Fibroblast of the conjunctiva (primary cell): ENCODE measurements around the gene BCAR1.

Experiments used
- DNase-seq: peaks from one replicate; pipeline ENCODE4 v3.0.0-alpha.2; 2010; ENCODE audit warnings: low read depth

Gene BCAR1

DNA sequence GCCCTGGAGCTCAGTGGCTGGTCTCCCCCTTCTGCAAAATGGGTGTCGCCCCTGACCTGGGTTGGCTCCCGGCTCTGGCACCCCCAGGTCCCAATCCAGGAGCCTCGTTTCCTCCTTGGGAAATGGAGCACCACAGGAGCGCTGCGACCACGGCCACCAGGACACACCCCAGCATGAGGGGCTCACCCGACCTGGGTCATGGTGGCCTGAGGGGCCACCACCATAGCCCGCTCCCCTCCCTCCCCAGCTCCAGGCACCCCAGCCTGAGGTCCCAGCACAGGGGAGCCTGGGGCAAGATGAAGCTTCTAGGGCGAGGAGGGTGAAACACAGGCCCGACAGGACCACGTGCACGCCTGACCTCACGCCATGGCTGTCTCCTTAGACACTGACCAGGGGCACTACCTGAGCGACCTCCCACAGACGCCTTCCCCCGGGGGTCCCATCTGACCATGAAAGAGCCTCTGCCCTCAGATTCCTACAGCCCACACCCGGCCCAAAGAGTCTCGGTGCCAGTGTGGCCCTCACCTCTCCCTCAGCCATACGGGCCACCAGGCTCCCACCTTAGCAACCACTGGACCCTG is 11.8 kb downstream of the BCAR1 start:
- no peak for DNase-seq

DNA sequence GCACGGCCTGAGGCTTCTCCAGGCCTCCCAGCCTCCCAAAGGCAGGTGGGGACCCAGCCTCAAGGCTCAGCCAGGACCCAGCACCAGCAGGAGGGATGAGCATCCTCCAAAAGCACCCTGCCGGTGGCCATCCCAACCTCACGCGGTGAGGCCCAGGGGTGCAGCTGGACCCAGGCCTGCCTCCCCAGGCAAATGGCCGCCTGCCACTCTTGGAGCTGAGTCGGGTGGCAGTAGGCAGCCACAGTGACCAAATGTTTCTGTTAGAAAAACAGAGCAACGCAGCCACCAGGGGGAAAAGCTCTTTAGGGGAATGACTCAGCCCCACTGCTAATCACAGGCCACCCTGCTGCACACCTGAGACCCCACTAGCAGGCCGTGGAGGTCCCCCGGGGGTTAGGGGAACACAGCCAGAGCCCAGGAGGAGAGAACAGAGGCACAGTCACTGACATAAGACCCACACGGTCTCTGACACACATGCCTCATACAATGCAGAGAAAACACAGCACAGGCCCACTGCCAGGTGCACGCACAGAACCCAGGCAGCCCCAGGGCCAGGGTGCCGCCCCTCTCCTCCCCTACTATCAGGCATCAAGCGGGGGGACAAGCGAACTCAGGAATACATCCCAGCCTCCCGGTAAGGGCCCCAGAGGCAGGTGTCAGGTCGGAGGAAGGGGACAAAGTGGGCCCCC is 12.4 kb downstream of the BCAR1 start:
- DNase-seq: no peak

DNA sequence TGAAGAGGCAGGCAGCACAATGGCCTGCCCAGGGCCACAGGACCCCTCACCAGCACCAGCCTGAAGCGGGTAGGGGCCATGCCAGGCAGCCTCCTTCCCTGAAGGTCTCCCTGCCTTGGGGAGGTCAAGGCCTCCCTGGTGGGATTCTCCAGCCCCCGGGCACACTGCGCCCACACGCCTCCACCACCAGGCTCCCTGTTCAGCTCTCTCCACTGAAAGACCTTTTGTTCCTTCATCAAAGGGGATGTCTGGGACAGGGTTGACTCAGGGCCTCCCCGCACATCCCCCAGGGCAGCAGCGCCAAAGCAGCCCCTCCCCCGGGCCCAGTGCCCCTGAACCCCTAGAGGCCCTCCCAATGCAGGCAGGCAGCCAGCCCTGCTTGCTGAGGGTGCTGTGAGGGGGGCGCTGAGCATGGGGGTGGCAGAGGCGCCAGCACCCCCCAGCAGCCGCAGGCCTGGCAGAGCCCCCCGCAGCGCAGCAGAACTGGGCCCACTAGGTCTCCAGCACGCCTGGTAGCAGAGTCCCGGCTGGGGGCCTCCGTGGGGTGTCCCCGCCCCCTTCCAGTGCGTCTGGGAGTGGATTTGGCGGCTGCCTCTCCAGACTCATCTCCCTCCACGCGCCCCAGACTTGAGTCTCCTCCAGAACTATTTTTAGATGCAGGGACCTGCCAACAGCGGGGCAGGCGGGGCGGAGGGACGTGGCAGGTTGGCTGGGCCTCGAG is 13.1 kb downstream of the BCAR1 start:
- peak; percentile 76 for DNase-seq

DNA sequence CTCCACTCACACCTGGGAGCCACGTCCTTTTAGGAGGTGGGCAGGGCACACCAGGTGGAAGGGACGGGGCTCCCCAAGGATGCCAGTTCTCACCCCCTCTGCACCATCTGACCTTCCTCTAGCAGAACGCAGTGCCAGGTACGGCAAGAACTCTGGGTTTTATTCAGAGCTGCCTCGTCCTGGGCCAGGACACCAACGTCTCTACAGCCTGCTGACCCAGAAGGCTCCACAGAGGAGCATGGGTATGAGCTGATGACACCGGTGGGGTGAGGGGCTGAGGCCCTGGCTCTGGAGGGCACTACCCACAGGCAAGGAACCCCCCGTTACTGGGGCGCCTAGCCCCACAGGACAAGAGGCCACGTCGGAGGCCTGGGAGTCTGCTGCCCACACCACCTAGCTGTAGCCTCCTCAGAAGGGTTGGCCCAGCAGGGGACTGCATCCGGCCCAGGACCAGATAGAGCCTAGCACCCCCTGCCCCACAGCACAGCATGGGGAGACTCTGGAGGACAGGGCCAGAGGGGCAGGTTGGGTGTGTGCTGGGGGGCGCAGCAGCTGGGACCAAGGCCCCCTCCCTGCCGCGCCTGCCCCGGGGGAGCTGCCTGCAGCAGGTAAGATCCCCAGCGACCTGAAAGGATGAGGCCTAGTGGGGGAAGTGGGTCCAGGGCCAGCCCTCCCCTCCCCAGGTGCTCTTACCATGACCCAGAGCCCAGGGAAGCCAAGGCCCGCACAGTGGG is 13.9 kb downstream of the BCAR1 start:
- DNase-seq: no peak

DNA sequence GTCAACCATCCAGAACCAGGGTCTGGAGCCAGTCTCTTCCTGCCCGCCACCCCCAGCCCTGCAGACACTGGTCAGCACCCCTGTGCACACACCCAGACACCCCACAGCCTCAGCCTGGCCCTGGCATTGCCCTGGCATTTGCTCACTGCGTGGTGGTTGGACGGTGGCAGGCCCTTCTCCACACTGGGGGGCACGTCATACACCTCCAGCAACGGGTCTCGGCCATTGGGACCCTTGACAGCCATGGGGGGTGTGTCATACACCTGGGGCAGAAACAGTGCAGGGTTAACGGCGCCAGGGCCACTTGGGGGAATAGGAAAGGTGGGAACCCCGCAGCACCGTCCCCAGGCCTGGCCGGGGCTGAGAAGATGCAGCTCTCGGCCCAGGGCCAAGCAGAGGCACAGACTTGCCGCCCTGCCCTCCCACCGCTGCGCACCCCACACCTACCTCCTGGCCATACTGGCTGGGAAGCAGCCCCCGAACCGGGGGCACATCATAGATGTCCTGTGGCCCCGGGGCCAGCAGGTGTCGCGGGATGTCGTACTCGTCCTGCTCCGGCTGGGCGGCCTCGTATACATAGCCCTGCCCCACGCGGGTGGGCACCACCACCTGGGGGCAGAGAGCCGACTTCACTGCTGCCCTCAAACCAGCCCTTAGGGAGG is 14.6 kb downstream of the BCAR1 start:
- no peak for DNase-seq

DNA sequence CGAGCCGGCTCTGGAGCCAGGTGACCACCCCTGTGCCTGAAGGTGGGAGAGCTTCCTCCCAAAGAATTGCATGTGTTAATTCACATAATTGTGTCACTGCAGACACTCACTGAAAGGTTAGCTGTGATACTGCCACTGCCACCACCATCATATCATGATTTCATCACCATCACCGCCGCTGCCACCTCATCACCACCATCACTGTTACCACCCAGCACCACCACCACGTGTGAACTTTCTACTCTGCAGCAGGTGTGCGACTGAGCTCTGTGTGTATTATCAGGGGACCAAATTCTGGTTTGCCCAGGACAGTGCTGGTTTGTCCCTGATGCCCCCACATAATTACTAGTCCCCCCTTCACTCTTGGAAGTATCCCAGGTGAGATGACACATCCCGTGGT is 15.2 kb downstream of the BCAR1 start:
- DNase-seq: no peak

DNA sequence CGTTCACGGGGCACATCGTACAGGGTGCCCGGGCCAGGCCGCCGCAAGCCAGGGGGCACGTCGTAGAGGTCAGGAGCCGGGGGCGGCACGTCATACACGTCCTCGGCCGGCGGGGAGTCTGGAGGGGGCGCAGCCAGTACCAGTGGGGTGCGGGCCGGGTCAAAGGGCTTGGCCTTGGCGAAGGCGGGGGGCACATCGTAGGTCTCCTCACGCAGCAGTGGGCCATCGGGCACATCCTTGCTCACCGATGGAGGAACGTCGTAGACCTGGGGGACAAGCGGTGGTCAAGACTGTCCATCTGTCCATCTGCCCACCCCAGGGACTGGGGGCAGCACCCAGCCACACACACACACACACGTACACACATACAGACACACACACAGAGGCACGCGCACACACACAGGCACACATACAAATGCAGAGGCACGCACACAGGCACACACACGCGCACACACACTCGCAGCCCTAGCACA is 15.7 kb downstream of the BCAR1 start:
- no peak for DNase-seq

DNA sequence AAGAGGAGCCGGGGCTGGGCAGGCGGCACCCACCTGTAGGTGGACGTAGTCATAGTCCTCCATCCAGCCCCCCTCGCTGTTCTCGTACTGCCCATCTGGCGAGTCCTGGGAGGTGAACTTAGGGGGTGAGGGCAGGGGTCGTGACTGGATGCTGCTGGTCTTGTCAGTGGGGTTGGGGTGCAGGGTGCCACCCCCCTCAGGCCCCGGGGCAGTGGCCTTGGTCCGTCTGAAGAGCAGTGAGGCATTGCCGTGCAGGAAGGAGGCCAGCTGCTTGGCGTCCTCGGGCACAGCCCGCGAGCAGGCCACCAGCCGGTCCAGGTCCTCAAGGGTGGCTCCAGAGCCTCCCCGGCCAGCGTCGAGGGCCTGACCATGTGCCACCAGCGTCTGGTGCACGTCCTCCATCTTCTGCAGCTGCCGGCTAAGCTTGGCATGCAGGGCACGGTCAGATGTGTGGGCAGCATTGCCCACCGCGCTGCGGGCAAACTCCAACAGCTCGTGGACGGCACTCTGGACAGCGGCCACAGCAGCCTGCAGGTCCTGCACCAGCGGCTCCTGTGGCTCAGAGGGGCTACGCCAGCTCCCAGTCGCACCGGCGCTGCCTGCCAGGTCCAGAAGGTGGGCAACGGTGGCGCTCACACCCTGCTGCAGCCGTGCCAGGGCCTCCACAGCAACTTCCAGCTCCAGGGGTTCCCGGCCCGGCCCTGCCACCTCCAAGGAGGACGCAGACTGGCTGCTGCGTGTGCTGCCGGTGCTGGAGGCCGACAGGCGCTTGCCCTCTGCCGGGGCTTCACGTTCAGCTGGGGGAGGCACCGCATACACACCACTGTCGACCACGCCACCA is 16.3 kb downstream of the BCAR1 start:
- DNase-seq: no peak

DNA sequence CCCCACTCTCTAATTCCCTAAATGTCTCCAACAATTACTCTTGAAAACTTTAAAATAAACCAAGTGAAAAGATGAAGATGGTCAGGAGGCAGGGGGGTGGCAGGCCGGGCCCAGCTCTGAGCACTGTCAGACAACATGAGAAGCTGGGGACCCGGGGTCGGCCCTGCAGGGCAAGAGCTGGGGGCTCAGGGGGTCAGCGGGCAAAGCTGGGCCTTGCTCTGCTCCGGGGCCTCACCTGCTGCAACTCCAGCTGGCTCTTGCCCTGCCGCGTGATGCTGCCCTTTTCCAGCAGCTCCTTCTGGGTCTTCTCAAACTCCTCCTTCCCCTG is 17.8 kb downstream of the BCAR1 start:
- no peak for DNase-seq

DNA sequence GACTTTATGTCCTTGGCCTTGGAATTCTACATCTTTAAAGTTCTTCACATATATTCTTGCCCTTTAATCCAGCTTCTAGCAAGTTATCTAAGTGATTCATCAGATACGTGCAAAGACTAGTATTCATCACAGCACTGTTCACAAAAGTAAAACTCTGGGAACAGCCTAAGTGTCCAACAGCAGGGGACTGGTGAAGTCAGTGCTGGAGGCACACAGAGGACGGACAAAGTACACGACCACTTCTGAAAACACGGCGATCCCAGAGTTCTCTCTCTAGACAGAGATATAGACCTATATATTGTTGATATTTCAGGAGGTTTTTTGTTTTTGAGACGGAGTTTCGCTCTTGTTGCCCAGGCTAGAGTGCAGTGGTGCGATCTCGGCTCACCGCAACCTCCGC is 19.9 kb downstream of the BCAR1 start:
- no peak for DNase-seq

DNA sequence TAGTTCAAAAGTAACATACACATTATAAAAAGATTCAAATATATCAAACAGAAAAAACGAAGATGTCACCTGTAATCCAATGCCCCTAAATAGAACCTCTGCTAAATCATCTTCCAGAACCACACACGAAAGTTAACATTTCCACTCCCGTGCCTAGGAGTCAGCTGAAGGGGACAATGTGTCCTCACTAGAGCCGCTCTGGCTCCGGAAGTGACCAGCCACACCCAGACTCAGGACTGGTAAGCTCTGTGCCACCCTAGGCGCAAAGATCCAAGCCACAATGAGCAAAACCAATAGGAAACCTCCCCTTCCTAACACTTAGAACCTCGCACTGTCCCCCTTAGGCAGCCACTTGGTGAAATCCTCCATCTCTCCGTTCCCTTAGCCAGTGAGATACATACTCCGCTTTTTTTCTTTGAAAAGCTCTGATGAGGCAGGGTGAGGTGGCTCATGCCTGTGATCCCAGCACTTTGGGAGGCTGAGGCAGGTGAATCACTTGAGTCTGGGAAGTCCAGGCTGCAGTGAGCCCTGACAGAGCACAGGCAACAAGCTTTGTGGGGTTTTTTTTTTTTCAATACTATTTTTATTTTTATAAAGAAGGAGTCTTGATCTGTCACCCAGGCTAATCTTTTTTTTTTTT is 20.8 kb downstream of the BCAR1 start:
- no peak for DNase-seq

DNA sequence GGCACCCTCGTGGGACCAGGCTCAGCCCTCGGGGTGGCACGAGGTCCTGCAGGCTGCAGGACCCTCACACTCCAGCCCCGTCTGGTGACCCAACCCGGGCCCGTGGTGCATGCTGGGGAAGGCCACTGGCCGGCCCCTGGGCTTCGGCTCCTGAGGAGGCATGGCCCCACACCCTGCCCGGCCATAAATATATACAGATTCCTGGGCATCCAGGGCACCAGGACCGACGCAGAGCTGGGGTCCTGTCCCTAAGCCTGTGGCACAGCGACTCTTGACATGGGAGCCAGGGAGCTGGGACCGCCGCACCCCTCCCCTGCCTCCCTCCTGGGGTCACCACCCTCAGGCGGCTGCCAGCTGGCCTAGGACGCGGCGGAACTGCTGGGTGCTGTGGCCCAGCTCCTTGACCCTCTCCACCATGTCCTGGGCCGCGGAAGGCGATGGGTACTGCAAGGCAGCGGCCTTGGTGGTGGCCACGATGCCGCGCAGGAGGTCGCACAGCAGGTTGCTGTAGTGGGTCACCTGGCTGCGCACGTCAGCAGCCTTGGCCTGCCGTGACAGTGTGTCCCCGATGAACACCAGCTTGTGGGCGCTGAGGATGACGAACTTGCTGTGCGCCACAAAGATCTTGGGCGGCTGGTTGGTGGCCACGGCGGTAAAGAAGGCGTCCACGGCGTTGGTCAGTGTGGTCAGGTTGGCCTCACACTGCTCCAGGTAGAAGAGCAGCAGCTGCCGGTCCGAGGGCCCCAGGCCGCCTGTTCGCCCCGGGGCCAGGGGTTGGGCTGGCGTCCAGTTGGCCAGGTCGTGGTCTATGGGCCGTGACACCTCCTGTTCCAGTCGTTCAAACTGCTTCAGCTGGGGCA is 22.0 kb downstream of the BCAR1 start:
- DNase-seq: no peak

DNA sequence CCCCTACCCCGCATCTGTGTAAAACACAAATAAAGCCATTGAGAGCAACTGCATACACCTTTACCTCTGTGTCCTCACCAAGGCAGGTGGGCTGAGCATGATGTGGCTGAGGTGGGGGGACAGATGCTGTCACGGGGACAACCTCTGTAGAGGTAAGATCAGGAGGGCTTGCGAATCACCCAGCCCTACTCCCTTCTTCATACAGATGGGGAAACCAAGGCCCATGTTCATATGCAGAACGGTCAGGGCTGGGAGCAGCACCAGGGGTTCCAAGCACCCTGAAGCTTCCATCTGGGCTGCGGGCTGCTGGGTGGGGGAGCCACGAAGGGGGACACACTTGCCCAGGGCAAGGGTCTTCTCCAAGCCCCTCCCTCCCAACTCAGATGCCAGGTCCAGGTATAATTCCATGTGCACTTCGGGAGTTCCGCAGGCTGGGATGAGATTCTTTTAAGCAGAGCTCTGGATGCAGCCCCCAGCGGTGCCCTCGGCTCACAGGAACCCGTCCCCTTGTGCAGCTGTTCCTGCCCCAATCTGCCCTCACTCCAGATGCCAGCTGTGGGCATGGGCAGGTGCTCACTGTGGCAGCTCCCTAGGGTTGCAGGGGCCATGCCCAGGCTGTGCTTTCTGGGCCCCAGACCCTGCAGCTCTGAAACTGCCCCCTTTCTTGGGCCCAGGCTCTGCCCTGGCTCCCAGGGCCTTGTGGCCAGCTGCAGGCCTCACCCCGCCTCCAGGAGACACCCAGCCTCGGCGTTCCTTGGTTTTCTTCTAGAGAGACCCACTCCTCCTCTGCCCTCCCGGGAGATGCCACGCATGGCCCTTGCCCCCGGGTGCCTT is 23.1 kb downstream of the BCAR1 start:
- DNase-seq: no peak

DNA sequence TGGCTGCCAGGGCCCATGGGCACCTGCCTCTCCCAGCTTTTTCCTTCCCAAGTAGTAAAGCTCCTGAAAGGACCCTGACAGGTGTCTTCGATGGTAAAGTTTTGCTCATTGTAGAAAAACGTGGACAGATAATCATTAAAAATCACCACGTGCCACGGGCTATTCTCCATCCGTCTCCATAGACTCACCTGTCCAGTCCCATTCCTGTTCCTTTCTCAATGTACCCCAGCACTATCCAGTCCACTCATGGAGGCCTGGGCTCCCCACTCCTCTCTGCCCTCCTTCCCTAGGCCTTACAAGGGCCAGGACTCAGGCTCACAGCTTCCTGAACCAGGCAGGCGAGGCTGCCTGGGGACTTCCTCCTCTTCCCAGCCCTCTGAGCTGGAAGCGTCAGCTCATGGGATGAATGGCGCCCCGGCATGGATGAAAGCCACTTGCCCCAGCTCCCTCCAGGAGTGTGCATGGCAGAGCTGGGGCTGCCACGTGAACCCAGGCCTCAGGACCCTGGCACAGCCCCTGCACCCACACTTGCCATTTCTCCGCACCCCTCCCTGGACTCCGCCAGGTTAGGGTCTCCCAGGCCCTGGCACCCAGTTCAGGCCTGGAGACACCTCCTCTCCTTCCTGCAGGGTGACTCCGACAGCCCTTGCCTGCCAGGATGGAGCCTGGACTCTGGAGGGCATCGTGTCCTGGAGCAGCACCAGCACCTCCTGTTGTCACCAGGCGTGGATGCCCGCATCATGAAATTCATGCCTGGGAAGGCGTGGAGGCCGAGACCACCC is 23.9 kb downstream of the BCAR1 start:
- DNase-seq: no peak

DNA sequence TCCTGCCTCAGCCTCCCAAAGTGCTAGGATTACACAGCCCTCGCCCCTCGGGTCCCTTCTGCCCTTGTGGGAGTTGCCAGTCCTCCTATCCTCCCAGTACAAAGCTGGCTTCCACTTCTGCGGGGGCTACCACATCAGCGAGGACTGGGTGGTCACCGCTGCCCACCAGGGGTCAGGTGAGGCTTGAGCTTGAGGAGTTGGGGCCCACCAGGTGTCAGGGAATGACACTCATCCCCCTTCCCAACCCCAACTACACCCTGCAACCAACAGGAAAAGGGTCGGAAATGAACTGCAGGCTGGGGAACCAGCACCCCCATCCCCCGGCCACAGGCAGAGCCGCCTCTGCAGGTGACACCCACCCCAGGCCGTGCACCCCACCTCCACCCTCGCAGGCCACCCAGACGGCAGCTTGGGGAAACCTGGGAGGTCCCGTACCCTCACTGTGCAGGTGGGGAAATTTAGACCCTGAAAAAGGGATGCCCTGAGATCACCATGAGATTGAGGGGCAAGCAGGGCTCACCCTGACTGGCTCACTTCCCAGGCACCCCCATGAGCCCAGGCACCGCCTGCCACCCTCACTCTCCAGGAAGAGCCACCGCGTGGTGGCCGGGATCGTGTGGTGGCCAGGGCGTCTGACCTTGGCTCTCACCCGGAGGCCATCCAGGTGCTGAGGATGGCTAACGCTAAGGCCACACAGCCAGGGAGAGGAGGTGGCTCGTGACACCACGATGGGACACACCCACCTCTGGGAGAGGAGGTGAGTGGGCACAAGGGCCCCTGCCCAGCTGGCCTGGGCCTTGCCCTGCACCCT is 24.7 kb downstream of the BCAR1 start:
- DNase-seq: no peak

DNA sequence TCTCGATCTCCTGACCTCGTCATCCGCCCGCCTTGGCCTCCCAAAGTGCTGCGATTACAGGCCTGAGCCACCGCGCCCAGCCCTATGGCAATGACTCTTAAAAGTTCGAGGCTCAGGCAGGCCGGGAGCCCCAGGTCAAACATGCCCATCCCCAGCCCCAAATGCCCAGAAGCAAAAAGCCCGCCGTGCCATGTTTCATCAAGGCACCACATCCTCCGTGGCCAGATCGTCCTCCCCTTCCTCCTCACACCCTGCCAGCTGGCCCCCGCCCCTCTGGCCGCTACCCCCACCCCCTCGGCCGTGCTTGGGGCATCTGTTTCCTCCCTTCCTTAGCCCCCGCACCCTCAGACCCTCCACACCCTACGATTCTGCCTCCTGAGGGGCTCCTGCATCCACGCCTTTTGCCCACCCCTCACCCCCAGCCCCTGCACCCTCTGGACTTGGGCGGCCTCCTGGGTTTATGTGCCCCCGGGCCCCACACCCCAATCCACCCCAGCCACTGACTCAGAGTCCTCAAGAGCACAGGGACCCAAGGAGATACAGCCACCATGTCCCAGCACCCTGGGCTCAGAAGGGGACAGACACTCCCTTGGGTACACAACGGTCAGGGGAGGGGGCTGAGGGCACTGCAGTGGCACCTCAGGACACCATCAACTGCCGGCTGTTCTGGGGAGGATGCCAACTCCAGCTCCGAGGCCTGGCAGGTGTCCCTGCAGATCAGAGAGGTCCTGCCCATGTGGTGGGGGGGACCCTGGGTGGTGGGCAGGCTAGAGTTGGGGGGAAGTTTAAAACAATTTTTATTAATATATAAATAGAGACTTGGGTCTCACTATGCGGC is 25.5 kb downstream of the BCAR1 start:
- no peak for DNase-seq
